A549 treated with CpdA at 1 μM for 4 hours (cell line): ENCODE measurements around the gene SHC2. TPM values are rescaled to one million over a fixed set of nuclear protein-coding genes. Genes with fewer than 3 reads are reported as not detected.

Source experiments
- total RNA-seq: library from RNA; stranded (reverse); fragments of 200-300 nt; extraction: Qiagen RNA extraction; gene quantifications from 5 replicates; pipeline ENCODE4 v1.2.3, GENCODE V29; 2022; ENCODE audit warnings: low read depth

SHC2 gene, protein sequence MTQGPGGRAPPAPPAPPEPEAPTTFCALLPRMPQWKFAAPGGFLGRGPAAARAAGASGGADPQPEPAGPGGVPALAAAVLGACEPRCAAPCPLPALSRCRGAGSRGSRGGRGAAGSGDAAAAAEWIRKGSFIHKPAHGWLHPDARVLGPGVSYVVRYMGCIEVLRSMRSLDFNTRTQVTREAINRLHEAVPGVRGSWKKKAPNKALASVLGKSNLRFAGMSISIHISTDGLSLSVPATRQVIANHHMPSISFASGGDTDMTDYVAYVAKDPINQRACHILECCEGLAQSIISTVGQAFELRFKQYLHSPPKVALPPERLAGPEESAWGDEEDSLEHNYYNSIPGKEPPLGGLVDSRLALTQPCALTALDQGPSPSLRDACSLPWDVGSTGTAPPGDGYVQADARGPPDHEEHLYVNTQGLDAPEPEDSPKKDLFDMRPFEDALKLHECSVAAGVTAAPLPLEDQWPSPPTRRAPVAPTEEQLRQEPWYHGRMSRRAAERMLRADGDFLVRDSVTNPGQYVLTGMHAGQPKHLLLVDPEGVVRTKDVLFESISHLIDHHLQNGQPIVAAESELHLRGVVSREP
- total RNA-seq = 0.71 to 1.3 TPM (median 0.85 TPM) in 5 replicates

DNA sequence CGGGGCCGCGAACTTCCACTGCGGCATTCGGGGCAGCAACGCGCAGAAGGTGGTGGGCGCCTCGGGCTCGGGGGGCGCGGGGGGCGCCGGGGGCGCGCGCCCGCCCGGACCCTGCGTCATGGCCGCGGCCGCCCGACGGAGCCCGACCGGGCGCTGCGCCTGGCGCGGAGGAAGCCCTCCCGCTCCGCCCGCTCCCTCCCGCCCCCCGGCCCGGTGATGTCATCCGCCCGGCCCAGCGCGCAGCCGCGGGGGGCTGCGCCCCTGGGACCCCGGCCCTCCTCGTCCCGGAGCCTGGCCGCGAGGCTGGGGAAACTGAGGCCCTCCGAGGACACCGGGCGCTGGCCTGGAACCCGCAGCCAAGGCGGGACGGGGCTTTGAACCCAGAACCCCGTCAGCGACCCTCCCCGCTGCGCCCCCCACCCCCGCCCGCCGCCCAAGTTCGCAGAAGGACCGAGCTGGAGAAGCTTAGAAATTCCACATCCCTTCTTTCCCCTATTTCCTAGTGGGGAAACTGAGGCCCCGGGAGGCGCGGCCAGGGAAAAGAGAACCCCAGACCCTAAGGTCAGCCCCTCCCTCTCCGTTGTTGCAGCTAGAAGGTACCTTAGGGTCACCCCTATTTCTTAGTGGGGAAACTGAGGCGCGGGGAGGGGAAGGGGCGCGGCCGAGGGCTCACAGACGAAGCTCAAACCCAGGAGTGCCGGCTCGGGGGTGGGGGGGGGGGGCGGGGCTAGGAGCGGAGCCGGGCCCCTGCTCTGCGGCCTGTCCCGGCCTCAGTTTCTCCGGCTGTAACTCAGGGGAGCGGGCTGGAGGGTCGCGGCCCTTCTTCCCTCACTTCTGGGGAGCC, at the start of gene SHC2:
Gene SHC2 (minus strand): TSS at position 157 of the 844 bp plus-strand sequence. CDS start 37 bp downstream, at position 120.

GRCh38 chr19:507286-508203, 46.7 kb upstream of the SHC2 start, which contains the start of gene TPGS1:
Gene TPGS1 (plus strand): TSS chr19:507497. CDS start chr19:507507, 10 bp downstream.

DNA sequence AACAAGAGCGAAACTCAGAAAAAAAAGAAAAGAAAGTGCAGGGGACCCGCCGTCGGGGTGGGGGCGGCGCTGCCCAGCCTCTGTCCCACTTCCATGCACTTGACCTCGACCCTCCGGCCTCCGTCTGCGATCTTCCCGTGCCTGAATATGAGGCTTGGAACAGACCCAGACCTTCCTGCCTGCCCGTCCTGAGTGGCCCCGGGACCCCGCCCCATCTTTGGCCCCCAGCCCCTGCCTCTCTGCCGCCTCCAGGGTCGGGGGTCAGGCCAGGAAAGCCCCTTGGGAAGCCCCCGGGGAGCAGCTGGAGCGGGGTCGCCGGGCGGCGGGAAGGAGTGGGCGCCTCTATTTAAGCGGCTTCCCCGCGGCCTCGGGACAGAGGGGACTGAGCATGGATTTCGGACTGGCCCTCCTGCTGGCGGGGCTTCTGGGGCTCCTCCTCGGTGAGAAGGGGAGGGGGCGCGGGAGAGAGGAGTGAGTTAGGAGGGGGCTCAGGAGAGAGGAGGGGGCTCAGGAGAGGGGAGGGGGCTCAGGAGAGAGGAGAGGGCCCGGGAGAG, 35.4 kb upstream of the SHC2 start, which contains the start of gene MADCAM1:
Gene MADCAM1 (plus strand): TSS at position 375 of the 554 bp plus-strand sequence. CDS start 14 bp downstream, at position 389.

DNA sequence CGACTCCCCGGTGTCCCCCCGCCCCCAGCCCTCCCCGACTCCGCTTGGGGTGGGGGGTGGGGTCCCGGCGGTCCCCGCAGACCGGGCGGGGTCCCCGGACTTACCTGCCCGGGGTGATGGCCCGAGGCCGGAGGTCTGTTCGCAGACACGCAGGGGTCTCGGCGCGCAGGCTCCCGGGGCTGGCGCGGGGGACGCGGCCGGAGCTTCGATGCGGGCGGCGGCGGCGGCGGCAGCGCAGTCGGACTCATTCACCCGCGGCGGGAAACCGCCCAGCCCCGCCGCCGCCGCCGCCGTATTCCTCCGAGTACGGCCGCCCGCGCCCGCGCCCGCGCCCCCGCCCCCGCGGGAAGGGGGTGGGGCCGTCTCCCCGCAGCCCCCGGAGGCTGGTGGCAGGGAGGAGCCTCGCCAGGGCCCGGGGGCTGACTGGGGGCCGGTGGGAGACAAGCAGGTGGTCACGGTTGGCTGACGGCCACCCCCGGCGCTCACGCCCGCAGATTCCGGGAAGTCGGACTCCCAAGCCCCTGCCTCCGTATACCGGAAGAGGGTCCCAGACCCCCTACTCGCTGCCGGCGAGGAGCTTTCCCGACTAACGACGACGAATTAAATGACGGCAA, 51.8 kb downstream of the SHC2 start, which contains the start of gene C2CD4C:
Gene C2CD4C (minus strand): TSS at position 246 of the 614 bp plus-strand sequence. CDS start 786 bp downstream, outside the sequence.

Other genes starting within 250 kb of the SHC2 start
- 75.3 to 116 TPM (median 112 TPM) in 5 replicates for gene PLPP2, start 169.6 kb downstream of the SHC2 start, total RNA-seq
- gene MIER2, start 116.2 kb downstream of the SHC2 start, total RNA-seq = 14.4 to 22.9 TPM (median 18.8 TPM) in 5 replicates
- gene C2CD4C, start 51.9 kb downstream of the SHC2 start, total RNA-seq = 0.24 to 0.59 TPM (median 0.53 TPM) in 5 replicates
- gene MADCAM1, start 35.5 kb upstream of the SHC2 start, total RNA-seq = 0.28 to 0.46 TPM (median 0.35 TPM) in 4 of 5 replicates, not detected in the other
- gene TPGS1, start 46.5 kb upstream of the SHC2 start, total RNA-seq = 11.5 to 18.7 TPM (median 16.6 TPM) in 5 replicates
- 63.8 to 108 TPM (median 105 TPM) in 5 replicates for gene CDC34, start 70.7 kb upstream of the SHC2 start, total RNA-seq
- gene GZMM, start 83.0 kb upstream of the SHC2 start, total RNA-seq = 0.46 to 0.57 TPM (median 0.47 TPM) in 4 of 5 replicates, not detected in the other
- 654 to 745 TPM (median 712 TPM) in 5 replicates for gene BSG, start 111.6 kb upstream of the SHC2 start, total RNA-seq
- gene HCN2, start 128.8 kb upstream of the SHC2 start, total RNA-seq = 28.0 to 41.1 TPM (median 39.0 TPM) in 5 replicates
- gene POLRMT, start 172.5 kb upstream of the SHC2 start, total RNA-seq = 79.8 to 102 TPM (median 97.1 TPM) in 5 replicates
- 0.58 to 1.1 TPM (median 0.88 TPM) in 5 replicates for gene FGF22, start 178.8 kb upstream of the SHC2 start, total RNA-seq
- gene RNF126, start 202.2 kb upstream of the SHC2 start, total RNA-seq = 54.9 to 71.5 TPM (median 67.0 TPM) in 5 replicates
- gene FSTL3, start 215.4 kb upstream of the SHC2 start, total RNA-seq = 118 to 154 TPM (median 135 TPM) in 5 replicates
- gene PRSS57, start 234.4 kb upstream of the SHC2 start, total RNA-seq = 0.13 TPM in 1 of 5 replicates, not detected in the others
- 10.0 to 17.7 TPM (median 15.2 TPM) in 5 replicates for gene PALM, start 247.9 kb upstream of the SHC2 start, total RNA-seq